DND-41 (cell line): Measurements from ENCODE around the gene CTNNA3.

ENCODE experiments used
- EZH2 ChIP-seq: IDR thresholded peaks from 3 replicates; pipeline ENCODE4 v1.6.1; 2012; ENCODE audit warnings: borderline replicate concordance, low read depth, mild to moderate bottlenecking, moderate library complexity, low read length, inconsistent platforms; ENCODE audit not compliant: severe bottlenecking
- TF ChIP-seq, protein P1 (sequence below): IDR thresholded peaks from 2 replicates; pipeline ENCODE4 v1.5.1; 2012; ENCODE audit warnings: borderline replicate concordance, low read length, moderate library complexity, mild to moderate bottlenecking; ENCODE audit not compliant: poor library complexity, severe bottlenecking; ENCODE audit errors: extremely low read depth

DNA sequence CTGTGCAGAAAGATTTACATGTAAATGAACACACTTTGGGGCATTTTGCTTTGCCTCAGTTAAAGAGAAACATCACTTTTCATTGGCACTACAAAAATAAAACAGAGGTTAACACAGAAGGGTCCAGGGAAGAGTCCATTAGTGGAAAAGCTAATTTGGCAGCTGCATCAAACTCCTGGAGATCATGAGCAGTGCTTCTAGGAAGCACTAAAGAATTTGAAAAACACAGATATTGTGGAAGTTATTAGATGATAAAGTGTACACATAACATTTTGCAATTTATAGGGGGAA, 608.9 kb downstream of the CTNNA3 start:
- TF ChIP-seq, protein P1, sequence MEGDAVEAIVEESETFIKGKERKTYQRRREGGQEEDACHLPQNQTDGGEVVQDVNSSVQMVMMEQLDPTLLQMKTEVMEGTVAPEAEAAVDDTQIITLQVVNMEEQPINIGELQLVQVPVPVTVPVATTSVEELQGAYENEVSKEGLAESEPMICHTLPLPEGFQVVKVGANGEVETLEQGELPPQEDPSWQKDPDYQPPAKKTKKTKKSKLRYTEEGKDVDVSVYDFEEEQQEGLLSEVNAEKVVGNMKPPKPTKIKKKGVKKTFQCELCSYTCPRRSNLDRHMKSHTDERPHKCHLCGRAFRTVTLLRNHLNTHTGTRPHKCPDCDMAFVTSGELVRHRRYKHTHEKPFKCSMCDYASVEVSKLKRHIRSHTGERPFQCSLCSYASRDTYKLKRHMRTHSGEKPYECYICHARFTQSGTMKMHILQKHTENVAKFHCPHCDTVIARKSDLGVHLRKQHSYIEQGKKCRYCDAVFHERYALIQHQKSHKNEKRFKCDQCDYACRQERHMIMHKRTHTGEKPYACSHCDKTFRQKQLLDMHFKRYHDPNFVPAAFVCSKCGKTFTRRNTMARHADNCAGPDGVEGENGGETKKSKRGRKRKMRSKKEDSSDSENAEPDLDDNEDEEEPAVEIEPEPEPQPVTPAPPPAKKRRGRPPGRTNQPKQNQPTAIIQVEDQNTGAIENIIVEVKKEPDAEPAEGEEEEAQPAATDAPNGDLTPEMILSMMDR, result no peak
- TF ChIP-seq EZH2, result no peak
